Stimulated activated CD4-positive, alpha-beta T cell treated with anti-CD3 and anti-CD28 coated beads, Interleukin-12 subunit alpha, Interleukin-12 subunit beta, amount 100 ng/mL, for 4 hours (primary cell): ENCODE data around the gene USP17L10.
A peak's percentile ranks its signal among the peaks of the same experiment; 100 is the strongest.
"Not testable (repeated sequence)": the region's sequence is repeated elsewhere in the genome, so short reads cannot be mapped to it uniquely, and the experiment has no call there.

ENCODE experiments used
- DNase-seq: peaks from one replicate; pipeline ENCODE4 v3.0.0-alpha.2; 2020

USP17L10 gene

GRCh38 chr4:9210357-9210756 lies at the start of gene USP17L10:
Gene USP17L10 (plus strand): TSS chr4:9210657. CDS start chr4:9210657, 0 bp downstream.
- not testable (repeated sequence) for DNase-seq

- not testable (repeated sequence) for DNase-seq
Observed at GRCh38 chr4:9165990-9166389, 44.5 kb upstream of the USP17L10 start.

GRCh38 chr4:9169791-9170459 lies 40.5 kb upstream of the USP17L10 start, which contains the start of gene FAM90A26:
Gene FAM90A26 (plus strand): TSS chr4:9170409. CDS start chr4:9173173, 2,764 bp downstream.
- not testable (repeated sequence) for DNase-seq

GRCh38 chr4:9214701-9215100 lies 4.2 kb downstream of the USP17L10 start:
- not testable (repeated sequence) for DNase-seq

- not testable (repeated sequence) for DNase-seq
Observed at GRCh38 chr4:9215105-9215504, 4.6 kb downstream of the USP17L10 start, which contains the start of gene USP17L11. Gene USP17L11 (plus strand): TSS chr4:9215405. CDS start chr4:9215405, 0 bp downstream.

GRCh38 chr4:9219852-9220251 lies 9.4 kb downstream of the USP17L10 start, which contains the start of gene USP17L12:
Gene USP17L12 (plus strand): TSS chr4:9220152. CDS start chr4:9220152, 0 bp downstream.
- not testable (repeated sequence) for DNase-seq

GRCh38 chr4:9224596-9224995 lies 14.1 kb downstream of the USP17L10 start, which contains the start of gene USP17L13:
Gene USP17L13 (plus strand): TSS chr4:9224896. CDS start chr4:9224896, 0 bp downstream.
- DNase-seq = not testable (repeated sequence)

- not testable (repeated sequence) for DNase-seq
Observed at GRCh38 chr4:9230249-9230648, 19.8 kb downstream of the USP17L10 start.

GRCh38 chr4:9234085-9234484 lies 23.6 kb downstream of the USP17L10 start, which contains the start of gene USP17L15:
Gene USP17L15 (plus strand): TSS chr4:9234385. CDS start chr4:9234385, 0 bp downstream.
- DNase-seq = not testable (repeated sequence)

- DNase-seq = not testable (repeated sequence)
Observed at GRCh38 chr4:9238461-9238860, 28.0 kb downstream of the USP17L10 start.

GRCh38 chr4:9243579-9243978 lies 33.1 kb downstream of the USP17L10 start, which contains the start of gene USP17L17:
Gene USP17L17 (plus strand): TSS chr4:9243879. CDS start chr4:9243879, 0 bp downstream.
- DNase-seq = not testable (repeated sequence)

GRCh38 chr4:9247953-9248680 lies 37.7 kb downstream of the USP17L10 start, which contains the start of gene USP17L18:
Gene USP17L18 (plus strand): TSS chr4:9248630. CDS start chr4:9248630, 0 bp downstream.
- peak; percentile 0 for DNase-seq

- DNase-seq = not testable (repeated sequence)
Observed at GRCh38 chr4:9253078-9253477, 42.6 kb downstream of the USP17L10 start, which contains the start of gene USP17L19. Gene USP17L19 (plus strand): TSS chr4:9253378. CDS start chr4:9253378, 0 bp downstream.

GRCh38 chr4:9257824-9258223 lies 47.4 kb downstream of the USP17L10 start, which contains the start of gene USP17L20:
Gene USP17L20 (plus strand): TSS chr4:9258124. CDS start chr4:9258124, 0 bp downstream.
- DNase-seq = not testable (repeated sequence)
